GM10266 (cell line): Measurements from ENCODE around the gene DNAAF1.
"Not testable (repeated sequence)": the region's sequence is repeated elsewhere in the genome, so short reads cannot be mapped to it uniquely, and the experiment has no call there.

Experiments used
- DNase-seq: peaks from one replicate; pipeline ENCODE4 v3.0.0; 2012; ENCODE audit errors: extremely low spot score
- TF ChIP-seq, protein P1 (sequence below): IDR thresholded peaks from 2 replicates; pipeline ENCODE4 v1.5.1; 2012; ENCODE audit warnings: mild to moderate bottlenecking, low read depth; ENCODE audit not compliant: control insufficient read depth, insufficient read depth; ENCODE audit errors: missing control alignments

DNAAF1 gene

DNA sequence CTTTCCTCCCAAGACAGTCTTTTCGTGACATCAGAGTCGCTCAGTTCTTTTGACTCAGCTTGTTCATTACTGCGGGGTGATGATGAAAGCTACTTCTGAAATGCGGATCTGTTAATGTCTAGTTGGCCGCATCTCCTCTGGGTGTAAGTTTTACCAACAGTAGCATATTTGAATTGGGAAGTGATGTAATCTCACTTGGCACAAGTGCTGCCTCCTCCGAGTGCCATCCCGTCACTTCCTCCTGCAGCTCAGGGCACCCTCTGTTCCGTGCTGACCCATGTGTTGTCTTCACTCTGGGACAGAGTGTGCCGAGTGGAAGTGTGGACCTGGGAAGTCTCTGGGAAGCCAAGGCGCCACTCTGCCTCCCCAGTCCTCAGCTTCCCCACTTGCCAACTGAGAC is 54.8 kb downstream of the DNAAF1 start:
- TF ChIP-seq, protein P1, sequence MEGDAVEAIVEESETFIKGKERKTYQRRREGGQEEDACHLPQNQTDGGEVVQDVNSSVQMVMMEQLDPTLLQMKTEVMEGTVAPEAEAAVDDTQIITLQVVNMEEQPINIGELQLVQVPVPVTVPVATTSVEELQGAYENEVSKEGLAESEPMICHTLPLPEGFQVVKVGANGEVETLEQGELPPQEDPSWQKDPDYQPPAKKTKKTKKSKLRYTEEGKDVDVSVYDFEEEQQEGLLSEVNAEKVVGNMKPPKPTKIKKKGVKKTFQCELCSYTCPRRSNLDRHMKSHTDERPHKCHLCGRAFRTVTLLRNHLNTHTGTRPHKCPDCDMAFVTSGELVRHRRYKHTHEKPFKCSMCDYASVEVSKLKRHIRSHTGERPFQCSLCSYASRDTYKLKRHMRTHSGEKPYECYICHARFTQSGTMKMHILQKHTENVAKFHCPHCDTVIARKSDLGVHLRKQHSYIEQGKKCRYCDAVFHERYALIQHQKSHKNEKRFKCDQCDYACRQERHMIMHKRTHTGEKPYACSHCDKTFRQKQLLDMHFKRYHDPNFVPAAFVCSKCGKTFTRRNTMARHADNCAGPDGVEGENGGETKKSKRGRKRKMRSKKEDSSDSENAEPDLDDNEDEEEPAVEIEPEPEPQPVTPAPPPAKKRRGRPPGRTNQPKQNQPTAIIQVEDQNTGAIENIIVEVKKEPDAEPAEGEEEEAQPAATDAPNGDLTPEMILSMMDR, result no peak
- no peak for DNase-seq

DNA sequence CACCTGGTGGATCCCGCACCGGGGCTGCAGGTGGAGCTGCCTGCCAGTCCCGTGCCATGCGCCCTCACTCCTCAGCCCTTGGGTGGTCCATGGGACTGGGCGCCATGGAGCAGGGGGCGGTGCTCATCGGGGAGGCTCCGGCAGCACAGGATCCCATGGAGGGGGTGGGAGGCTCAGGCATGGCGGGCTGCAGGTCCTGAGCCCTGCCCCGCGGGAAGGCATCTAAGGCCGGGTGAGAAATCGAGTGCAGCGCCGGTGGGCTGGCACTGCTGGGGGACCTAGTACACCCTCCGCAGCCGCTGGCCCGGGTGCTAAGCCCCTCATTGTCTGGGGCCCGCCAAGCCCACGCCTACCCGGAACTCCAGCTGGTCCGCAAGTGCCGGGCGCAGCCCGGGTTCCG is 59.4 kb downstream of the DNAAF1 start:
- not testable (repeated sequence) for DNase-seq

DNA sequence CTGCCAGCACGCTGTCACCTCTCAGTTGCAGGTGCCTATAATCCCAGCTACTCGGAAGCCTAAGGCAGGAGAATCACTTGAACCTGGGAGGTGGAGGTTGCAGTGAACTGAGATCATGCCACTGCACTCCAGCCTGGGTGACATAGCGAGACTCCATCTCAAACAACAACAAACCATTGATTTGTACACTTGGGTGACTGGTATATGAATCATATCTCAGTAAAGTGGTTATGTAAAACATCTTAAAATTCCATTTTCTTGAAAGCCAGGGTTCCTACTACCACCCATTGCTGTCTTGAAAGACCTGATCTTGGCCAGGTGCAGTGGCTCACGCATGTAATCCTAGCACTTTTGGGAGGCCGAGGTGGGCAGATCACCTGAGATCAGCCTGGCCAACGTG is 60.0 kb downstream of the DNAAF1 start:
- not testable (repeated sequence) for DNase-seq

DNA sequence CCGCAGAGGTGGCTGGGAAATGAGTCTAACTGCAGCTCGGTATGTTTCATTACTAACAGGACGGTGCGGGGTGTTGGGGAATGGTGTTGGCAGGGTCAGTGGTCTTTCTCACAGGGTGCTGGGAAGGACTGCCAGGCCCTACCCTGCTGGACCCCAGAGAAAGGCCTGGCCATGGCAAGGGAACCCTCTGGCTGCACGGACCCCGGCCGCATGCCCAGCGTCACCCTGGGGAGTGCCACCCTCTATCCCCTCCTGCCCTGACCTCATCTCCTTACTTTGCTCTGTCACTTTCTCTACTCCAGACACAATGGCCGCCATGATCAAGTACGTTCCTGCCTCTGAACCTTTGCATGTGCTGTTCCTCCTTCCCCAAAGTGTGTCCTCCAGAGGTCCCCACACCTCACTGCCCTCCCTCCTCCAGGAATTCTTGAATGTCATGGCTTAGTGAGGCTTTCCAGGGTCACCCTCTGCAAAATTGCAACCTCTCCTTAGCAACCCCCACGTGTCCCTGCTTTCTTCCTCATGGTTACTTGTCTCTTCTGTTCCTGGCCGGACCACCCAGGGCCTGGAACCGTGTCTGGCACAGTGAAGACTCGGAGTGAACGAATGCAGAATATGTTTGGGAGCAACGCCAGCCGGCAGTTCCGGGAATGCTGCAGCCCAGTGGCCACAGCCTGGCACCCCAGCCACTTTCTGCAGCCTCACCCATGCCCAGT is 61.0 kb downstream of the DNAAF1 start:
- no peak for DNase-seq
- TF ChIP-seq, protein P1, result no peak

DNA sequence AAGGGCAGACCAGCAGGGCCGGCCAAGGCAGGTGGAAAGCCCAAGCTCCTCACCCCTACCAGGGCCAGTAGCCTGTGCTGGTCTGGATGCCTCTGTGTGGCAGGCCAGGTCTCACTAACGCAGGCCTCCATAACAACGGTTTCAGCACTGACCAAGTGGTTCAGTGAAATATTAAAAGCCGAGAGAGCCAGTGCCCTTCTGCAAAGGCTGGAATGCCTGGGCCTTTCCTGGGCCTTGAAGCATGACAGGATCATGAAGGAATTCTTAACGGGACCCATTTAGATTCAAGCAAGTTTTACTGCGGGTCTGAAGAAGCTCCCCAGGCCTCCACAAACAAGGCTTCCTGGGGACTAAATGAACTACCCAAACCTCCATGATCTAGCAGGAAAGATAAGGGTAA is 62.1 kb downstream of the DNAAF1 start:
- DNase-seq, result no peak
- TF ChIP-seq, protein P1, result no peak

DNA sequence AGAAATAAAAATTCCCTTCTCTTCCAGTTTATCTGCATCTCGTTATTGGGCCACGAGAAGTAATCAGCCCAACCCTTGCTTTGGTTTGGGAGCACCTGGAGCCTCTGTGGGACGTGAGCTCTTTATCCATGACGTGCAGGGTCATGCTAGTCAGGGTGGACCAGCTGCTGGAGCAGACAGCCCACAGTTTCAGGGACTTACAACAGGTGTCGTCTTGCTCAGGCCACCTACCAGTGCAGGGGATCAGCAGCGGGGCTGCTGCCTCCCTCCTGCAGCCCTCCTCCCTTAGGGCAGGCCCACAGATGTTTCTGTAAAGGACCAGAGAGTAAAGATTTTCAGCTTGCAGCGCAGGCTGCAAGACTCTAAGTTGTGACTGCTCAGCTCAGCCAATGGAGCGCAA is 62.8 kb downstream of the DNAAF1 start:
- DNase-seq, result no peak
- TF ChIP-seq, protein P1, result no peak

DNA sequence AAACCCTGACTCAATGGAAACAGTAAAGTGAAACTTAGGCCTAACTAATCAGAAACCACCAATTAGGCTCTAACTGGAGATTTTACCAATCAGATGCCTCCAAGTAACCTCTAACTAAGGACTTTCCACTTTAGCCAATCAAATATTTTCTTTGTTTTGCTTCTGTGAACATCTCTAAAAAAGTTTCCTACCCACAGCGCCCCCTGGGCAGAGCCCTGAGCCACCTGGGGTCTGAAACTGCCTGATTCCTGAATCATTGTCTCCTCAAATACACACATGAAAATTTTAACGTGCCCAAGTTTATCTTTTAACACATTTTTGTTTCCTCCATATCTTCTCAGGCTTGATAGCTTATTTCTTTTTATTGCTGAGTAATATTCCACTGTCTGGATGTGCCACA is 64.9 kb downstream of the DNAAF1 start:
- DNase-seq, result no peak
- TF ChIP-seq, protein P1, result no peak

DNA sequence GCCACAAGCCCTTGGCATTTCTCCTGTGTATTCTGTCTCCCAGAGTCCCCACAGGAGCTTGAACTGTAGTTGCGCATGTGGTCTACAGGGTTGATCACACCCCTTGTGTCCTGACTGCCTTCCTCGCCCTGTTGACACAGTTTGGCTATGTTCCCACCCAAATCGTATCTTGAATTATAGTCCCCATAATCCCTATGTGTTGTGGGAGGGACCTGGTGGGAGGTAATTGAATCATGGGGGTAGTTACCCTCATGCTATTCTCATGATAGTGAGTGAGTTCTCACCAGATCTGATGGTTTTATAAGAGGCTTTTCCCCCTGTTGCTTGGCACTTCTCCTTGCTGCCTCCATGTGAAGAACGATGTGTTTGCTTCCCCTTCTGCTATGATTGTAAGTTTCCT is 67.0 kb downstream of the DNAAF1 start:
- TF ChIP-seq, protein P1, result no peak
- no peak for DNase-seq
